Transverse colon (tissue), 3 donors: ENCODE results near the gene PGLYRP3.

Source experiments
- CTCF ChIP-seq, 5 experiments: fragments of 200-600 bp in 3 of 5; fragments of 450-650 bp in 2 of 5; sonication (generic) in 3 of 5; IDR thresholded peaks; 1 replicate in 2 of 5; 2 replicates in 3 of 5; pipeline ENCODE4 v1.5.1; 2016 to 2017; ENCODE audit warnings: antibody characterized with exemption in 5 of 5, inconsistent platforms in 3 of 5, mild to moderate bottlenecking in 2 of 5, moderate library complexity in 1 of 5
- POLR2A ChIP-seq: fragments of 450-650 bp; IDR thresholded peaks from one replicate; pipeline ENCODE4 v1.6.1; 2016; ENCODE audit warnings: antibody characterized with exemption, mild to moderate bottlenecking, moderate library complexity

DNA sequence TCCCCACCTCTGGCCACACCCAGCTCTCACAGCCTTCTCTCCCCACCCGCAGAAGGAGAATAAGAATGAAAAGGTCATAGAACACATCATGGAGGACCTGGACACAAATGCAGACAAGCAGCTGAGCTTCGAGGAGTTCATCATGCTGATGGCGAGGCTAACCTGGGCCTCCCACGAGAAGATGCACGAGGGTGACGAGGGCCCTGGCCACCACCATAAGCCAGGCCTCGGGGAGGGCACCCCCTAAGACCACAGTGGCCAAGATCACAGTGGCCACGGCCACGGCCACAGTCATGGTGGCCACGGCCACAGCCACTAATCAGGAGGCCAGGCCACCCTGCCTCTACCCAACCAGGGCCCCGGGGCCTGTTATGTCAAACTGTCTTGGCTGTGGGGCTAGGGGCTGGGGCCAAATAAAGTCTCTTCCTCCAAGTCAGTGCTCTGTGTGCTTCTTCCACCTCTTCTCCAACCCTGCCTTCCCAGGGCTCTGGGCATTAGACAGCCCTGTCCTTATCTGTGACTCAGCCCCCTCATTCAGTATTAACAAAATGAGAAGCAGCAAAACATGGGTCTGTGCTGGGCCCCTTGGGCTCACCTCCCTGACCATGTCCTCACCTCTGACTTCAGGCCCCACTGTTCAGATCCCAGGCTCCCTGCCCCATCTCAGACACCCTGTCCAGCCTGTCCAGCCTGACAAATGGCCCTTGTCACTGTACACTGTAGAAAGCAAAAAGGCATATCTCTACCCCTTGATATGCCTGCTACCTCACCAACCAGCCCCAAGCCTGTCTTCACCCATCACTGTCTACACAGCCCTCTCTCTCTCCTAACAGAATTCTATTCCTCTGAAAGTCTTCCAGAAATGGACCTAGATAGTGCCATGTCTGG, 48.1 kb upstream of the PGLYRP3 start:
- TF ChIP-seq CTCF (IDR thresholded peaks at IDR 0.05): no peak
- TF ChIP-seq POLR2A: no peak
